ENCODE data around the gene SSR1.

GRCh38 chr6:7247828-7248227, 65.2 kb downstream of the SSR1 start:
- TF ChIP-seq SP1 (IDR thresholded peaks at IDR 0.05) (no peak), TAF1 (conservative IDR thresholded peaks at IDR 0.05) (no peak)

All from liver (tissue), 1 donor.